ENCODE results near the gene SOX2. TPM values are rescaled to one million over a fixed set of nuclear protein-coding genes. Genes with fewer than 3 reads are reported as not detected.
"Not testable (repeated sequence)": the region's sequence is repeated elsewhere in the genome, so short reads cannot be mapped to it uniquely, and the experiment has no call there.

SOX2 gene
- total RNA-seq, 2 experiments from 2014 or later, result not detected

DNA sequence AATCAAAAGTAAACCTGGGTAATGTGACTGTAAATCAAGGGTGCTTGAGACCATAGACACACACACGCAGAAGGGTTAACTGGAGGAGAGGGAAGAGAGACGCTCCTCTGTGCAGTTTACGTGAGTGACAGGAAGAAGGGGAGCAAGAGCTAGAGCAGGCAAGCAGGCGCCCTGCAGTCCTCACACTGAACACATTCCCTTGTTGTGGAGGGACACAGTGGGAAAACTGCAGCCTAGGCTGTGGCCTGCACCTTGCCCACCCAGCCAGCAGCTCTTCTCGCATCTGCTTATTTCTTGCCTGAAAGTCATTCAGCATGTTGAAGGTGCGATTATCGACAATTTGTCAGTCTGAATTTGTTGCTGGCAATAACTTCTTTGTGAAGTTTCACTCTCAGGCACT is 24.2 kb downstream of the SOX2 start:
- no peaks in the 10 kb centered on the region for H3K9me3 Mint-ChIP-seq (ENCODE audit: low read depth)
- no peak overlapping the region for H3K4me3 Mint-ChIP-seq
- no peaks in the 10 kb centered on the region for H3K4me1 Mint-ChIP-seq
- DNase-seq, result no peak
- CTCF ChIA-PET, result no interaction called here
- H3K27ac Mint-ChIP-seq, result no peak overlapping the region
- H3K36me3 Mint-ChIP-seq, result no peaks in the 10 kb centered on the region
- no peak for ATAC-seq
- peaks cover 4% of the 10 kb centered on the region for H3K27me3 Mint-ChIP-seq

GRCh38 chr3:181738551-181738950 is 26.8 kb downstream of the SOX2 start:
- CTCF ChIA-PET, result interaction anchor here (1.2 kb wide), 1 partner anchor 38 kb away, joined by 3 read pairs; no protein-coding TSS in a partner anchor

GRCh38 chr3:181739628-181740027 is 27.9 kb downstream of the SOX2 start:
- Mint-ChIP-seq H3K4me3 (no peak overlapping the region), H3K36me3 (no peaks in the 10 kb centered on the region), H3K4me1 (no peaks in the 10 kb centered on the region), H3K27ac (no peak overlapping the region), H3K9me3 (ENCODE audit: low read depth) (no peaks in the 10 kb centered on the region), H3K27me3 (no peaks in the 10 kb centered on the region)
- ATAC-seq (no peak), DNase-seq (no peak)
- CTCF ChIA-PET, result no interaction called here

More at GRCh38 chr3:181738551-181738950, 26.8 kb downstream of the SOX2 start:
- no peak overlapping the region for H3K4me3 Mint-ChIP-seq
- H3K4me1 Mint-ChIP-seq, result no peaks in the 10 kb centered on the region
- no peaks in the 10 kb centered on the region for H3K9me3 Mint-ChIP-seq (ENCODE audit: low read depth)
- no peak for DNase-seq
- no peak for ATAC-seq
- no peaks in the 10 kb centered on the region for H3K27me3 Mint-ChIP-seq
- no peak overlapping the region for H3K27ac Mint-ChIP-seq
- H3K36me3 Mint-ChIP-seq, result no peaks in the 10 kb centered on the region

DNA sequence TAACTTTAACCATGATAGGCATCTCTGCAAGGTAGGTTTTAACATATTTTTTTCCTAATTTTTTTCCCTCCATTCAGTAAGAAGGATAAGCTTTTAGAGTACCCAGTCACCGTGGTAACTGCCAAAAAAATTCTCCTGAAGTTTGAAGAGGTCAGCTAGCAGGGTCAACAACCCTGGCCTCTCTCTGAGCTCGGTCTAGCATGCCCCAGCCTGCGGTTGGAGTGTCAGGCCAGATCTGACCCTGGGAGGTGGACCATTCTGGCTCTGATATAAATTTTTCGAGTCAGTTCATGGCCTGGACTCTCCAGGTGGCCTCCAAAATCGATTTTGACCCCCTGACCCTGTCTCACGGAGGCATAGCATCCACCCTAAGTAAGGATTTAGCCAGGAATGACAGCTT is 29.7 kb downstream of the SOX2 start:
- no peak for ATAC-seq
- H3K4me3 Mint-ChIP-seq, result no peak overlapping the region
- DNase-seq, result no peak
- no peaks in the 10 kb centered on the region for H3K36me3 Mint-ChIP-seq
- CTCF ChIA-PET, result no interaction called here
- H3K27me3 Mint-ChIP-seq, result no peaks in the 10 kb centered on the region
- H3K27ac Mint-ChIP-seq, result no peak overlapping the region
- no peaks in the 10 kb centered on the region for H3K4me1 Mint-ChIP-seq
- no peaks in the 10 kb centered on the region for H3K9me3 Mint-ChIP-seq (ENCODE audit: low read depth)

DNA sequence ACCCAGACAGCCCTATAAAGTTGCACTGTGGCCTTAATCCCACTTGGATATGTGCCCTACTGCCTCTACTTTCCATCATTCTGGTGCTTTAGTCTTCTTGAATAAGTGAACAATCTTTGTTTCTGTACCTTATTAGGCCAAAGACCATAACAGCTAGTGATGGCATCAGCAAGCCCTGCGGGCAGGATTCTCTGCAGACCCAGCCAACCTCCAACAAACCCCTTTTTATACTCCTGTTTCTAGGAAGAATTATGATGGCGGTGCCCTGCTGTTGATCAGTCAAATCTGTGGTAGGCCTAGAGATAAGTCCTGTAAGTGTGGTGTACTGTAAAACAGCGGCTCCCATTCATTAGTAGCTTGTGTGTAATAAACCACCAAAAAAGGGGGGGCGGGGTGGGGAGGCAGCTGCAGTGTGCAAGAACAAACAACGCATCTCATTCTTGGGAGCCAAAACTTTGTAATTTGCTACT is 40.5 kb downstream of the SOX2 start:
- CTCF ChIA-PET, result no interaction called here
- DNase-seq, result no peak
- ATAC-seq, result no peak
- no peak overlapping the region for H3K4me3 Mint-ChIP-seq
- no peaks in the 10 kb centered on the region for H3K9me3 Mint-ChIP-seq (ENCODE audit: low read depth)
- H3K36me3 Mint-ChIP-seq, result no peaks in the 10 kb centered on the region
- H3K27ac Mint-ChIP-seq, result no peak overlapping the region
- no peaks in the 10 kb centered on the region for H3K4me1 Mint-ChIP-seq
- H3K27me3 Mint-ChIP-seq, result no peaks in the 10 kb centered on the region

- Mint-ChIP-seq H3K4me3 (no peak overlapping the region), H3K9me3 (ENCODE audit: low read depth) (no peaks in the 10 kb centered on the region), H3K27ac (no peak overlapping the region), H3K36me3 (no peaks in the 10 kb centered on the region), H3K4me1 (no peaks in the 10 kb centered on the region), H3K27me3 (no peaks in the 10 kb centered on the region)
- no peak for DNase-seq
- CTCF ChIA-PET, result no interaction called here
- no peak for ATAC-seq
Measured at GRCh38 chr3:181753391-181753790, 41.7 kb downstream of the SOX2 start.

GRCh38 chr3:181755959-181756358 is 44.2 kb downstream of the SOX2 start:
- no peak overlapping the region for H3K4me3 Mint-ChIP-seq
- no peaks in the 10 kb centered on the region for H3K36me3 Mint-ChIP-seq
- no peak overlapping the region for H3K27ac Mint-ChIP-seq
- H3K4me1 Mint-ChIP-seq, result no peaks in the 10 kb centered on the region
- no peak for ATAC-seq
- CTCF ChIA-PET, result no interaction called here
- DNase-seq, result no peak
- no peaks in the 10 kb centered on the region for H3K9me3 Mint-ChIP-seq (ENCODE audit: low read depth)
- no peaks in the 10 kb centered on the region for H3K27me3 Mint-ChIP-seq

GRCh38 chr3:181756645-181757297 is 45.0 kb downstream of the SOX2 start:
- ATAC-seq, result no peak
- no peak for DNase-seq
- no peaks in the 10 kb centered on the region for H3K27me3 Mint-ChIP-seq
- H3K27ac Mint-ChIP-seq, result no peak overlapping the region
- no peak overlapping the region for H3K4me3 Mint-ChIP-seq
- no peaks in the 10 kb centered on the region for H3K4me1 Mint-ChIP-seq
- H3K9me3 Mint-ChIP-seq (ENCODE audit: low read depth), result no peaks in the 10 kb centered on the region
- CTCF ChIA-PET, result no interaction called here
- H3K36me3 Mint-ChIP-seq, result no peaks in the 10 kb centered on the region

DNA sequence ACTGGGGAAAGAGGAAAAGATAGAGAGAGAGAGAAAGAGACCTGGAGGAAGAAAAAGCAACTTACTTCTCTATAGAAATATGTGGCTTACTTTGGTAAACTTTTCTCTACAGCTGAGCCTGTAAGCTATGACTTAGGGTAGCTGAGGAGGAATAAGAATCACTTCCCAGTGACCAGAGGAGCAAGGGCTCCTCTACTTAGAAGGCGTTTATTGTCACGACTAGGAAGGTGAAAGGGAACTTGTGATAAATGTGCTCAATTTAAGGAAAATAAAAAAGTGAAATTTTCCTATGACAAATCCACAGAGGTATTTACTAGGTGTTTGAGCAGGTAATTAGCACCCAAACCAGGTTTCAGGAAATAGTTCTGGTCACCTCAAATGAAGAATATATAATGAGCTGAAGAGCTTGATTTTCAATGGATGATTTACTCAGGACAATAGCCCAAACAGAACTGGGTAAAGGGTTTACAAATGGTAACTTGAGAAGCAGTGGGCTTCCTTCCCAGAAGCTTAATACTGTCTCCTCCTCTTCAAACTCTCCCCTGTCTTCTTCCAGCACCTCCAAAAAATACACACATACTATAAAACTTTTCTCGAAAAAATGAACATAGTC is 46.1 kb downstream of the SOX2 start:
- no peaks in the 10 kb centered on the region for H3K36me3 Mint-ChIP-seq
- no peak overlapping the region for H3K4me3 Mint-ChIP-seq
- H3K27me3 Mint-ChIP-seq, result no peaks in the 10 kb centered on the region
- CTCF ChIA-PET, result no interaction called here
- ATAC-seq (no peak), DNase-seq (no peak)
- H3K4me1 Mint-ChIP-seq, result no peaks in the 10 kb centered on the region
- no peaks in the 10 kb centered on the region for H3K9me3 Mint-ChIP-seq (ENCODE audit: low read depth)
- no peak overlapping the region for H3K27ac Mint-ChIP-seq

- Mint-ChIP-seq H3K27me3 (no peaks in the 10 kb centered on the region), H3K4me1 (no peaks in the 10 kb centered on the region), H3K4me3 (no peak overlapping the region), H3K9me3 (ENCODE audit: low read depth) (no peaks in the 10 kb centered on the region), H3K36me3 (no peaks in the 10 kb centered on the region), H3K27ac (no peak overlapping the region)
- CTCF ChIA-PET, result no interaction called here
- no peak for ATAC-seq
- no peak for DNase-seq
Measured at GRCh38 chr3:181761906-181762305, 50.2 kb downstream of the SOX2 start.

DNA sequence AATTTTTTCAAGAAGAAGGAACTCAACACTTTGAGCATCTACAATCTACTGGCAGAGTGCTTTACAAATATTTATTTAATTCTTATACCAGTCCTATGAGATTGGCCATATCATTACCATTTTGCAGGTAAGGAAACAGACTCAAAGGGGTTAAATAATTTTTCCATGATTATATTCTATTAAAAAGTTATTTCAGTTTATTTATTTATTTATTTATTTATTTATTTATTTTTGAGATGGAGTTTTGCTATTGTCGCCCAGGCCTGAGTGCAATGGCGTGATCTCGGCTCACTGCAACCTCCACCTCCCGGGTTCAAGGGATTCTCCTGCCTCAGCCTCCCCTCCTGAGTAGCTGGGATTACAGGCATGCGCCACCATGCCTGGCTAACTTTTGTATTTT is 52.3 kb downstream of the SOX2 start:
- ATAC-seq; H3K4me1 Mint-ChIP-seq; H3K36me3 Mint-ChIP-seq; H3K27ac Mint-ChIP-seq; H3K27me3 Mint-ChIP-seq; CTCF ChIA-PET; DNase-seq; H3K9me3 Mint-ChIP-seq (ENCODE audit: low read depth); H3K4me3 Mint-ChIP-seq: not testable (repeated sequence)
